Keratinocyte (primary cell): Measurements from ENCODE around the gene SELENON.

Experiments used
- CTCF ChIP-seq, 3 experiments: IDR thresholded peaks in 1 of 3; conservative IDR thresholded peaks in 1 of 3; optimal IDR thresholded peaks in 1 of 3; 2 replicates in 2 of 3; 3 replicates in 1 of 3; pipeline versions ENCODE3 to v1.5.1; 2011; ENCODE audit warnings: low read length in 3 of 3, mild to moderate bottlenecking in 3 of 3, moderate library complexity in 2 of 3, control low read depth in 1 of 3, inconsistent platforms in 1 of 3; ENCODE audit not compliant: insufficient read depth in 2 of 3; ENCODE audit errors: extremely low read depth in 1 of 3
- EZH2 ChIP-seq: IDR thresholded peaks from one replicate; pipeline ENCODE4 v1.6.1; 2012; ENCODE audit warnings: inconsistent platforms, mild to moderate bottlenecking, low read length, moderate library complexity

- peak; percentile 84 to 96 (median 96) for TF ChIP-seq CTCF (optimal IDR thresholded peaks at IDR 0.05 in 1 of 3, IDR thresholded peaks at IDR 0.05 in 1 of 3, conservative IDR thresholded peaks at IDR 0.05 in 1 of 3; ENCODE audit: extremely low read depth in 1 of 3, insufficient read depth in 2 of 3, low read length in 3 of 3)
- TF ChIP-seq EZH2, result no peak
Measured at GRCh38 chr1:25810341-25811299, 10.6 kb downstream of the SELENON start.
